CD14-positive monocyte (primary cell): ENCODE data around the gene LRRTM4. TPM values are rescaled to one million over a fixed set of nuclear protein-coding genes. Genes with fewer than 3 reads are reported as not detected.

Source experiments
- DNase-seq, 3 donors: peaks; one replicate each; pipeline ENCODE4 v3.0.0-alpha.2; 2011 to 2022
- H2AFZ ChIP-seq: 2 replicates; pipeline ENCODE4 v1.6.0; 2012; ENCODE audit warnings: mild to moderate bottlenecking, low read depth, low read length, inconsistent platforms; ENCODE audit not compliant: insufficient read depth, poor library complexity, severe bottlenecking
- H3K27ac ChIP-seq, 2 donors: 1 replicate in 1 of 2; 2 replicates in 1 of 2; pipeline ENCODE4 v1.5.1; 2012 to 2013; ENCODE audit warnings: low read length in 2 of 2, control low read depth in 1 of 2, inconsistent platforms in 1 of 2, low read depth in 1 of 2, mild to moderate bottlenecking in 1 of 2
- H3K27me3 ChIP-seq, 2 donors: one replicate each; pipeline versions ENCODE4 v1.6.0 to v1.6.1; 2011 to 2013; ENCODE audit warnings: low read length in 2 of 2; ENCODE audit not compliant: control insufficient read depth in 2 of 2, insufficient read depth in 2 of 2
- H3K36me3 ChIP-seq, 2 donors: replicated peaks in 1 of 2; 1 replicate in 1 of 2; 2 replicates in 1 of 2; pipeline versions ENCODE4 v1.5.1 to v1.6.1; 2012 to 2013; ENCODE audit warnings: low read length in 2 of 2, control low read depth in 1 of 2, inconsistent platforms in 1 of 2, mild to moderate bottlenecking in 1 of 2; ENCODE audit not compliant: insufficient read depth in 2 of 2, control insufficient read depth in 1 of 2
- H3K4me1 ChIP-seq, 2 donors: 1 replicate in 1 of 2; 2 replicates in 1 of 2; pipeline versions ENCODE4 v1.5.1 to v1.6.1; 2012 to 2013; ENCODE audit warnings: low read length in 2 of 2, control low read depth in 1 of 2, inconsistent platforms in 1 of 2, mild to moderate bottlenecking in 1 of 2, moderate library complexity in 1 of 2; ENCODE audit not compliant: insufficient read depth in 2 of 2, control insufficient read depth in 1 of 2
- H3K4me2 ChIP-seq: replicated peaks from 2 replicates; pipeline ENCODE3; 2012; ENCODE audit warnings: low read length, moderate library complexity, mild to moderate bottlenecking; ENCODE audit not compliant: poor library complexity, severe bottlenecking; ENCODE audit errors: extremely low read depth
- H3K4me3 ChIP-seq, 3 experiments: fragments of 200-600 bp in 1 of 3; sonication (generic) in 1 of 3; replicated peaks in 1 of 3; 1 replicate in 2 of 3; 2 replicates in 1 of 3; pipeline ENCODE4 v1.5.1; 2011 to 2013; ENCODE audit warnings: low read length in 3 of 3, mild to moderate bottlenecking in 3 of 3, control low read depth in 2 of 3, low read depth in 2 of 3, inconsistent platforms in 1 of 3, moderate library complexity in 1 of 3
- H3K79me2 ChIP-seq: 2 replicates; pipeline ENCODE4 v1.6.0; 2012; ENCODE audit warnings: mild to moderate bottlenecking, control low read depth, inconsistent platforms, low read length, moderate library complexity; ENCODE audit not compliant: insufficient read depth
- H3K9ac ChIP-seq: 2 replicates; pipeline ENCODE4 v1.6.0; 2017; ENCODE audit warnings: low read length, mild to moderate bottlenecking; ENCODE audit not compliant: insufficient read depth, poor library complexity, severe bottlenecking
- H3K9me3 ChIP-seq, 2 donors: replicated peaks in 1 of 2; 1 replicate in 1 of 2; 2 replicates in 1 of 2; pipeline versions ENCODE4 v1.5.1 to v1.6.1; 2012 to 2013; ENCODE audit warnings: low read length in 2 of 2, control low read depth in 1 of 2; ENCODE audit not compliant: control insufficient read depth in 1 of 2, insufficient read depth in 1 of 2
- H4K20me1 ChIP-seq: 2 replicates; pipeline ENCODE4 v1.6.0; 2012; ENCODE audit warnings: mild to moderate bottlenecking, low read length, control low read depth, moderate library complexity; ENCODE audit not compliant: insufficient read depth
- H3K27ac Mint-ChIP-seq, 7 donors: one replicate each; pipeline ENCODE4 v1.8.0; 2020; ENCODE audit warnings: mild to moderate bottlenecking in 7 of 7, mixed read lengths in 7 of 7, moderate library complexity in 6 of 7, inconsistent platforms in 2 of 7
- H3K27me3 Mint-ChIP-seq, 3 donors: one replicate each; pipeline ENCODE4 v1.8.0; 2021 to 2022; ENCODE audit warnings: low read depth in 3 of 3, mild to moderate bottlenecking in 3 of 3, mixed read lengths in 3 of 3, moderate library complexity in 3 of 3, inconsistent platforms in 1 of 3
- H3K36me3 Mint-ChIP-seq, 2 donors: one replicate each; pipeline ENCODE4 v1.8.0; 2020; ENCODE audit warnings: mixed read lengths in 2 of 2, inconsistent platforms in 1 of 2, mild to moderate bottlenecking in 1 of 2
- H3K4me1 Mint-ChIP-seq: one replicate; pipeline ENCODE4 v1.8.0; 2020; ENCODE audit warnings: mild to moderate bottlenecking, mixed read lengths
- H3K4me3 Mint-ChIP-seq, 2 donors: one replicate each; pipeline ENCODE4 v1.8.0; 2020; ENCODE audit warnings: mild to moderate bottlenecking in 2 of 2, mixed read lengths in 2 of 2, moderate library complexity in 1 of 2
- H3K9me3 Mint-ChIP-seq, 7 donors: one replicate each; pipeline ENCODE4 v1.8.0; 2020 to 2022; ENCODE audit warnings: mixed read lengths in 7 of 7, mild to moderate bottlenecking in 6 of 7, moderate library complexity in 6 of 7, inconsistent platforms in 2 of 7
- CTCF ChIP-seq: fragments of 200-600 bp; IDR thresholded peaks from one replicate; pipeline ENCODE4 v1.8.0; 2022; ENCODE audit warnings: antibody characterized with exemption, mild to moderate bottlenecking
- WGBS: methylation state at CpG from one replicate; pipeline ENCODE4 v1.1.5; 2013; ENCODE audit warnings: missing lambda C conversion rate; ENCODE audit not compliant: insufficient coverage; 5-methylcytosine and 5-hydroxymethylcytosine counted together
- intact Hi-C, 2 donors: fragments of 100-400 bp; cut with micrococcal nuclease; formaldehyde crosslinking; loops; one replicate each; pipeline versions ENCODE4 v1.15.0 to v1.15.1; 2023
- polyA plus RNA-seq, 3 donors: library from polyadenylated mRNA; depleted of rRNA in 1 of 3; unstranded in 2 of 3; stranded (reverse) in 1 of 3; fragments of 300-500 nt in 2 of 3; fragments of >200 nt in 1 of 3; fragmentation: Illumina TruSeq in 2 of 3; gene quantifications; 1 replicate in 2 of 3; 2 replicates in 1 of 3; pipeline ENCODE4 v1.2.3, GENCODE V29; 2012 to 2021

The LRRTM4 gene
- polyA plus RNA-seq, 3 donors, result not detected

GRCh38 chr2:77521548-77521891 lies 656 bp downstream of the LRRTM4 start:
- H3K27me3 ChIP-seq, result no peaks in the 10 kb centered on the region
- Mint-ChIP-seq H3K27ac (no peak overlapping the region), H3K36me3 (no peaks in the 10 kb centered on the region), H3K9me3 (peaks cover 0 to 4% (median 0%) of the 10 kb centered on the region in 7 donors), H3K27me3 (peaks cover 0 to 3% (median 2%) of the 10 kb centered on the region in 3 donors), H3K4me3 (no peak overlapping the region), H3K4me1 (no peaks in the 10 kb centered on the region)
- no peaks in the 10 kb centered on the region for H3K4me1 ChIP-seq
- no peak overlapping the region for H3K27ac ChIP-seq
- H3K79me2 ChIP-seq, result no peaks in the 10 kb centered on the region
- no peak overlapping the region for H3K4me3 ChIP-seq
- intact Hi-C loops, result no loop called here
- no peak overlapping the region for H2AFZ ChIP-seq
- no peak overlapping the region for H3K9ac ChIP-seq
- H3K9me3 ChIP-seq, result no peaks in the 10 kb centered on the region
- H3K4me2 ChIP-seq, result no peak overlapping the region
- TF ChIP-seq CTCF, result no peak
- no peak for DNase-seq
- no peaks in the 10 kb centered on the region for H4K20me1 ChIP-seq
- no peaks in the 10 kb centered on the region for H3K36me3 ChIP-seq
- 16% methylated on average over 3 of the region's 7 CpGs for WGBS

DNA sequence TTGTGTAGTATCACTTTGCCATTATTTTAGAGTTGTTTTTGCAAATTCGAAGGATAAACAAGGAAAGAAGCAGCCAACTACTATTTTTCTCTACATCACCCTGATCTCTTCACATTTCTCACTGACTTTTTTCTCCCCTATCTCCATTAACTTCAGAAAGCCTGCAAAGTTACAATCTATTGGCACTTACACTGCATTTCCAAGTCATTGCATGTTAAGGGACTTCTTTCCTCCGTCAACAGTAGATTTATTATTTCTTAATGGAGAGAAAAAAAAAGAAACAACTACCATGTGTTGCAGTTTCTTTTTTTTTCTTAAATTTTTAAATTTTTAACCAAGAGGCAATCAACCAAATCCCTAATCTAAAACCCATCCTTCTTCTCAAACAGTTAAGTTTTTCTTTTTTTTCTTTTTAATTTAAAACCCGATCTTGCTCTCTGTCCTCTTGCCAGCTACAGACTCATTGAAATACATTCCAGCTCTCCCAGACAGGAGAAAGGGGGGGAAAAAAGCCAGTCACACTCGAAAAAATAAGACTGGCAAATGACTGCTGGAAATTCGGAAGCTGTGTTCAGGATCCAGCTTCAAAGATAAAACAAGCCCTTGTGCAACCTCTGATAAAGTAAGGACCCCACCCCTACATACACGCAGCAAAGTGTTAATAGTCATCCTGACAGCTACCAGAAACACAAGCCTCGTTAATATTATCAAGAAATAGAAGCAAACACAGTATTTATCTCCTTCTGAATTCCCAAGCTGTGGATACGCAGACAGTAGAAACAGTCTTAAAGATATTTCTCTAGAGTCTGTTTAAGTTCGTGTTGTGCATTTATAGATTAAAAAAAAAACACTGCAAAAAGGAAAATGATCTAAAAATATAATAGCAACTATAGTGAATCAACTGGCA lies 1.3 kb downstream of the LRRTM4 start:
- Histone ChIP-seq H3K4me3 (no peak overlapping the region), H3K36me3 (no peaks in the 10 kb centered on the region), H3K9ac (no peak overlapping the region), H2AFZ (no peak overlapping the region), H3K27me3 (no peaks in the 10 kb centered on the region), H3K79me2 (no peaks in the 10 kb centered on the region), H3K27ac (no peak overlapping the region), H3K9me3 (no peaks in the 10 kb centered on the region), H4K20me1 (no peaks in the 10 kb centered on the region), H3K4me2 (no peak overlapping the region), H3K4me1 (no peaks in the 10 kb centered on the region)
- no peak overlapping the region for H3K27ac Mint-ChIP-seq
- TF ChIP-seq CTCF, result no peak
- H3K9me3 Mint-ChIP-seq, result peaks cover 0 to 2% (median 0%) of the 10 kb centered on the region in 7 donors
- H3K4me3 Mint-ChIP-seq, result peak overlapping the region in 1 of 2 donors; percentile 7
- WGBS, result 0% methylated on average over 1 of the region's 9 CpGs
- no peak for DNase-seq
- no peaks in the 10 kb centered on the region for H3K4me1 Mint-ChIP-seq
- intact Hi-C loops, result no loop called here
- H3K36me3 Mint-ChIP-seq, result no peaks in the 10 kb centered on the region
- H3K27me3 Mint-ChIP-seq, result peaks cover 0 to 3% (median 2%) of the 10 kb centered on the region in 3 donors
